ENCODE data around the gene NRG4.

- TF ChIP-seq, protein P1, sequence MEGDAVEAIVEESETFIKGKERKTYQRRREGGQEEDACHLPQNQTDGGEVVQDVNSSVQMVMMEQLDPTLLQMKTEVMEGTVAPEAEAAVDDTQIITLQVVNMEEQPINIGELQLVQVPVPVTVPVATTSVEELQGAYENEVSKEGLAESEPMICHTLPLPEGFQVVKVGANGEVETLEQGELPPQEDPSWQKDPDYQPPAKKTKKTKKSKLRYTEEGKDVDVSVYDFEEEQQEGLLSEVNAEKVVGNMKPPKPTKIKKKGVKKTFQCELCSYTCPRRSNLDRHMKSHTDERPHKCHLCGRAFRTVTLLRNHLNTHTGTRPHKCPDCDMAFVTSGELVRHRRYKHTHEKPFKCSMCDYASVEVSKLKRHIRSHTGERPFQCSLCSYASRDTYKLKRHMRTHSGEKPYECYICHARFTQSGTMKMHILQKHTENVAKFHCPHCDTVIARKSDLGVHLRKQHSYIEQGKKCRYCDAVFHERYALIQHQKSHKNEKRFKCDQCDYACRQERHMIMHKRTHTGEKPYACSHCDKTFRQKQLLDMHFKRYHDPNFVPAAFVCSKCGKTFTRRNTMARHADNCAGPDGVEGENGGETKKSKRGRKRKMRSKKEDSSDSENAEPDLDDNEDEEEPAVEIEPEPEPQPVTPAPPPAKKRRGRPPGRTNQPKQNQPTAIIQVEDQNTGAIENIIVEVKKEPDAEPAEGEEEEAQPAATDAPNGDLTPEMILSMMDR (conservative IDR thresholded peaks at IDR 0.05; ENCODE audit: low read length) = no peak
- no peak for TF ChIP-seq EZH2phosphoT487 (IDR thresholded peaks at IDR 0.05; ENCODE audit: borderline replicate concordance)
These were observed 82.2 kb downstream of the NRG4 start for GRCh38 chr15:75929799-75930565.
